H9 (cell line): ENCODE measurements around the gene ST14. TPM values are rescaled to one million over a fixed set of nuclear protein-coding genes. Genes with fewer than 3 reads are reported as not detected.
A peak's percentile ranks its signal among the peaks of the same experiment; 100 is the strongest.
"Not testable (repeated sequence)": the region's sequence is repeated elsewhere in the genome, so short reads cannot be mapped to it uniquely, and the experiment has no call there.

Experiments
- DNase-seq: peaks from one replicate; pipeline ENCODE4 v3.0.0-alpha.2; 2017
- H2AFZ ChIP-seq: one replicate; pipeline ENCODE4 v1.6.1; 2013; ENCODE audit warnings: mild to moderate bottlenecking, low read length, control low read depth, moderate library complexity
- H2AK5ac ChIP-seq: 2 replicates; pipeline ENCODE4 v1.6.1; 2013; ENCODE audit warnings: low read length, control low read depth, mixed read lengths; ENCODE audit not compliant: insufficient read length
- H2BK120ac ChIP-seq: one replicate; pipeline ENCODE4 v1.6.1; 2013; ENCODE audit warnings: low read depth, mild to moderate bottlenecking, low read length, control low read depth, inconsistent platforms; ENCODE audit not compliant: poor library complexity, severe bottlenecking
- H2BK12ac ChIP-seq: 2 replicates; pipeline ENCODE4 v1.6.1; 2013; ENCODE audit warnings: low read length, control low read depth, mixed read lengths, low read depth; ENCODE audit not compliant: insufficient read length
- H2BK15ac ChIP-seq: 2 replicates; pipeline ENCODE4 v1.6.1; 2013; ENCODE audit warnings: low read depth, low read length, control low read depth
- H2BK20ac ChIP-seq: one replicate; pipeline ENCODE4 v1.6.1; 2013; ENCODE audit warnings: low read depth, mild to moderate bottlenecking, low read length, control low read depth, inconsistent platforms; ENCODE audit not compliant: poor library complexity, severe bottlenecking
- H2BK5ac ChIP-seq: 2 replicates; pipeline ENCODE4 v1.6.1; 2013; ENCODE audit warnings: low read length, control low read depth, mixed read lengths; ENCODE audit not compliant: insufficient read length
- H3K14ac ChIP-seq: 2 replicates; pipeline ENCODE4 v1.6.1; 2013; ENCODE audit warnings: low read length, control low read depth; ENCODE audit not compliant: insufficient read depth
- H3K18ac ChIP-seq: 2 replicates; pipeline ENCODE4 v1.6.1; 2013; ENCODE audit warnings: low read depth, mild to moderate bottlenecking, mixed read lengths, low read length, control low read depth; ENCODE audit not compliant: insufficient read length
- H3K23ac ChIP-seq: 2 replicates; pipeline ENCODE4 v1.6.1; 2013; ENCODE audit warnings: low read length, control low read depth, mixed read lengths, low read depth; ENCODE audit not compliant: insufficient read length
- H3K23me2 ChIP-seq: 2 replicates; pipeline ENCODE4 v1.6.1; 2013; ENCODE audit warnings: low read depth, mild to moderate bottlenecking, mixed read lengths, low read length, control low read depth; ENCODE audit not compliant: insufficient read length, poor library complexity, severe bottlenecking
- H3K27ac ChIP-seq: 2 replicates; pipeline ENCODE4 v1.5.1; 2013; ENCODE audit warnings: low read length, control low read depth, mixed read lengths, low read depth; ENCODE audit not compliant: insufficient read length
- H3K27me3 ChIP-seq: 2 replicates; pipeline ENCODE4 v1.6.1; 2013; ENCODE audit warnings: low read length, control low read depth, inconsistent platforms; ENCODE audit not compliant: insufficient read depth
- H3K4ac ChIP-seq: 2 replicates; pipeline ENCODE4 v1.6.1; 2013; ENCODE audit warnings: low read depth, mild to moderate bottlenecking, control low read depth, inconsistent platforms, low read length, moderate library complexity
- H3K4me1 ChIP-seq: 2 replicates; pipeline ENCODE4 v1.6.1; 2013; ENCODE audit warnings: low read length, control low read depth, inconsistent platforms; ENCODE audit not compliant: insufficient read depth
- H3K4me2 ChIP-seq: 2 replicates; pipeline ENCODE4 v1.6.1; 2013; ENCODE audit warnings: low read length, control low read depth, mixed read lengths; ENCODE audit not compliant: insufficient read length, insufficient read depth
- H3K56ac ChIP-seq: 2 replicates; pipeline ENCODE4 v1.6.1; 2013; ENCODE audit warnings: low read depth, mild to moderate bottlenecking, mixed read lengths, low read length, control low read depth; ENCODE audit not compliant: insufficient read length
- H3K79me1 ChIP-seq: 2 replicates; pipeline ENCODE4 v1.6.1; 2013; ENCODE audit warnings: low read depth, mild to moderate bottlenecking, moderate library complexity, low read length, control low read depth, inconsistent platforms; ENCODE audit not compliant: insufficient read depth, poor library complexity, severe bottlenecking
- H3K79me2 ChIP-seq: 2 replicates; pipeline ENCODE4 v1.6.1; 2013; ENCODE audit warnings: low read length, control low read depth, inconsistent platforms; ENCODE audit not compliant: insufficient read depth
- H3K9ac ChIP-seq: 2 replicates; pipeline ENCODE4 v1.6.1; 2013; ENCODE audit warnings: low read length, control low read depth, mixed read lengths; ENCODE audit not compliant: insufficient read length; ENCODE audit errors: extremely low read depth
- H3K9me3 ChIP-seq: one replicate; pipeline ENCODE4 v1.6.1; 2013; ENCODE audit warnings: low read depth, low read length, inconsistent platforms; ENCODE audit not compliant: control insufficient read depth
- H3T11ph ChIP-seq: one replicate; pipeline ENCODE4 v1.6.1; 2013; ENCODE audit warnings: mild to moderate bottlenecking, low read length, control low read depth, inconsistent platforms
- H4K20me1 ChIP-seq: one replicate; pipeline ENCODE4 v1.6.1; 2013; ENCODE audit not compliant: control insufficient read depth, insufficient read length, insufficient read depth
- H4K5ac ChIP-seq: 2 replicates; pipeline ENCODE4 v1.6.1; 2013; ENCODE audit warnings: low read depth, mild to moderate bottlenecking, mixed read lengths, low read length, control low read depth; ENCODE audit not compliant: insufficient read length
- H4K8ac ChIP-seq: replicated peaks from 2 replicates; pipeline ENCODE4 v1.6.1; 2013; ENCODE audit warnings: low read length, control low read depth, mixed read lengths, low read depth; ENCODE audit not compliant: insufficient read length
- H4K91ac ChIP-seq: 2 replicates; pipeline ENCODE4 v1.6.1; 2013; ENCODE audit warnings: low read depth, mild to moderate bottlenecking, moderate library complexity, mixed read lengths, low read length, control low read depth; ENCODE audit not compliant: insufficient read length
- H3K27ac Mint-ChIP-seq, 3 experiments: 2 replicates in 2 of 3; 3 replicates in 1 of 3; pipeline ENCODE4 v1.8.0; 2020 to 2021; ENCODE audit warnings: mixed read lengths in 3 of 3, mild to moderate bottlenecking in 1 of 3, moderate library complexity in 1 of 3
- H3K27me3 Mint-ChIP-seq: 2 replicates; pipeline ENCODE4 v1.8.0; 2021; ENCODE audit warnings: low read depth, mild to moderate bottlenecking, moderate library complexity, mixed read lengths
- H3K36me3 Mint-ChIP-seq, 3 experiments: 2 replicates in 2 of 3; 3 replicates in 1 of 3; pipeline ENCODE4 v1.8.0; 2020 to 2021; ENCODE audit warnings: low read depth in 3 of 3, mixed read lengths in 3 of 3; ENCODE audit not compliant: insufficient read depth in 1 of 3
- H3K4me1 Mint-ChIP-seq, 2 experiments: 2 replicates each; pipeline ENCODE4 v1.8.0; 2020; ENCODE audit warnings: mixed read lengths in 2 of 2
- H3K4me3 Mint-ChIP-seq, 2 experiments: 2 replicates in 1 of 2; 3 replicates in 1 of 2; pipeline ENCODE4 v1.8.0; 2020 to 2021; ENCODE audit warnings: mild to moderate bottlenecking in 2 of 2, mixed read lengths in 2 of 2, moderate library complexity in 1 of 2
- H3K9me3 Mint-ChIP-seq, 2 experiments: 2 replicates in 1 of 2; 3 replicates in 1 of 2; pipeline ENCODE4 v1.8.0; 2020; ENCODE audit warnings: mild to moderate bottlenecking in 2 of 2, mixed read lengths in 2 of 2, moderate library complexity in 1 of 2
- WGBS: extraction: QIAGEN DNeasy Blood & Tissue Kit; methylation state at CpG from one replicate; pipeline ENCODE4 v1.1.7; 2013; ENCODE audit warnings: missing lambda C conversion rate, low lambda C conversion rate, mixed read lengths; ENCODE audit not compliant: insufficient read length; ENCODE audit errors: extremely low coverage; 5-methylcytosine and 5-hydroxymethylcytosine counted together
- total RNA-seq: library from RNA; stranded (reverse); gene quantifications from 2 replicates; pipeline ENCODE4 v1.2.1, GENCODE V29; 2021
- TF ChIP-seq, protein P1 (sequence below): fragments of 200-600 bp; sonication (generic); conservative IDR thresholded peaks from 3 replicates; pipeline ENCODE4 v1.8.0; 2021; ENCODE audit warnings: antibody characterized with exemption, mild to moderate bottlenecking

ST14 gene
- total RNA-seq, 1 experiment from 2014 or later = 22.4 TPM

- H4K20me1 ChIP-seq = no peaks in the 10 kb centered on the region
- TF ChIP-seq, protein P1, sequence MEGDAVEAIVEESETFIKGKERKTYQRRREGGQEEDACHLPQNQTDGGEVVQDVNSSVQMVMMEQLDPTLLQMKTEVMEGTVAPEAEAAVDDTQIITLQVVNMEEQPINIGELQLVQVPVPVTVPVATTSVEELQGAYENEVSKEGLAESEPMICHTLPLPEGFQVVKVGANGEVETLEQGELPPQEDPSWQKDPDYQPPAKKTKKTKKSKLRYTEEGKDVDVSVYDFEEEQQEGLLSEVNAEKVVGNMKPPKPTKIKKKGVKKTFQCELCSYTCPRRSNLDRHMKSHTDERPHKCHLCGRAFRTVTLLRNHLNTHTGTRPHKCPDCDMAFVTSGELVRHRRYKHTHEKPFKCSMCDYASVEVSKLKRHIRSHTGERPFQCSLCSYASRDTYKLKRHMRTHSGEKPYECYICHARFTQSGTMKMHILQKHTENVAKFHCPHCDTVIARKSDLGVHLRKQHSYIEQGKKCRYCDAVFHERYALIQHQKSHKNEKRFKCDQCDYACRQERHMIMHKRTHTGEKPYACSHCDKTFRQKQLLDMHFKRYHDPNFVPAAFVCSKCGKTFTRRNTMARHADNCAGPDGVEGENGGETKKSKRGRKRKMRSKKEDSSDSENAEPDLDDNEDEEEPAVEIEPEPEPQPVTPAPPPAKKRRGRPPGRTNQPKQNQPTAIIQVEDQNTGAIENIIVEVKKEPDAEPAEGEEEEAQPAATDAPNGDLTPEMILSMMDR = no peak
- H3K9me3 Mint-ChIP-seq = peaks cover 4 to 6% of the 10 kb centered on the region in 2 experiments; a peak in 4 of 5 replicates
- H3K79me1 ChIP-seq = no peaks in the 10 kb centered on the region
- no peak overlapping the region for H3K4ac ChIP-seq
- no CpG with 5 or more reads among the region's 5 CpGs for WGBS
- H2BK5ac ChIP-seq = no peak overlapping the region
- H4K5ac ChIP-seq = no peak overlapping the region
- no peak overlapping the region for H3K18ac ChIP-seq
- no peak overlapping the region for H2AK5ac ChIP-seq
- H3T11ph ChIP-seq = no peak overlapping the region
- peak overlapping the region in 1 of 3 experiments; percentile 86; a peak in 2 of 7 replicates for H3K27ac Mint-ChIP-seq
- no peak overlapping the region for H3K56ac ChIP-seq
- H2BK120ac ChIP-seq = no peak overlapping the region
- no peak for DNase-seq
- no peak overlapping the region for H4K8ac ChIP-seq
- H3K27me3 ChIP-seq = no peaks in the 10 kb centered on the region
- peaks cover 5% of the 10 kb centered on the region; the same call in 1 of the 2 replicates for H3K79me2 ChIP-seq
- no peak overlapping the region for H3K23ac ChIP-seq
- H3K36me3 Mint-ChIP-seq = peaks cover 11 to 19% (median 14%) of the 10 kb centered on the region in 3 experiments; a peak in 5 of 7 replicates
- H3K4me1 Mint-ChIP-seq = peaks cover 27% of the 10 kb centered on the region in 2 experiments
- no peaks in the 10 kb centered on the region; the same call in 1 of the 2 replicates for H3K4me1 ChIP-seq
- H3K4me3 Mint-ChIP-seq = no peak overlapping the region
- H3K14ac ChIP-seq = no peak overlapping the region
- H4K91ac ChIP-seq = no peak overlapping the region
- H2AFZ ChIP-seq = no peak overlapping the region
- H3K9me3 ChIP-seq = no peaks in the 10 kb centered on the region
- no peak overlapping the region for H2BK15ac ChIP-seq
- no peak overlapping the region for H3K27ac ChIP-seq
- no peak overlapping the region for H2BK20ac ChIP-seq
- no peak overlapping the region for H3K9ac ChIP-seq
- H3K23me2 ChIP-seq = no peaks in the 10 kb centered on the region
- H3K4me2 ChIP-seq = no peak overlapping the region
- H3K27me3 Mint-ChIP-seq = no peaks in the 10 kb centered on the region; the same call in 1 of the 2 replicates
- H2BK12ac ChIP-seq = no peak overlapping the region
Observed at GRCh38 chr11:130249371-130249770, 89.8 kb downstream of the ST14 start.

GRCh38 chr11:130249929-130250328 lies 90.3 kb downstream of the ST14 start:
- H4K20me1 ChIP-seq, H3K79me2 ChIP-seq, H3K9me3 Mint-ChIP-seq, H3K9me3 ChIP-seq, H3K79me1 ChIP-seq, H2BK5ac ChIP-seq, H2AFZ ChIP-seq, H3K4me3 Mint-ChIP-seq, H4K5ac ChIP-seq, H2BK15ac ChIP-seq, H3K4me1 ChIP-seq, H3K56ac ChIP-seq, H3K4ac ChIP-seq, H2AK5ac ChIP-seq, H3K27me3 ChIP-seq, H2BK20ac ChIP-seq, H3K27ac ChIP-seq, H3K9ac ChIP-seq, H2BK120ac ChIP-seq, H3K23me2 ChIP-seq, DNase-seq, H3K27me3 Mint-ChIP-seq, H3K18ac ChIP-seq, H3K4me2 ChIP-seq, H3K14ac ChIP-seq, H4K91ac ChIP-seq, H4K8ac ChIP-seq, H2BK12ac ChIP-seq, H3K23ac ChIP-seq, H3T11ph ChIP-seq: not testable (repeated sequence)
- WGBS = no CpG with 5 or more reads among the region's 5 CpGs
- Mint-ChIP-seq H3K27ac (0 out of 7 replicates have a peak overlapping the region, but pooled peaks of 2 of the 3 experiments have one; percentile 7 to 86), H3K36me3 (peaks cover 11 to 19% (median 14%) of the 10 kb centered on the region in 3 experiments; a peak in 5 of 7 replicates), H3K4me1 (peaks cover 27% of the 10 kb centered on the region in 2 experiments)
